ENCODE results near the gene ABCA3.

DNA sequence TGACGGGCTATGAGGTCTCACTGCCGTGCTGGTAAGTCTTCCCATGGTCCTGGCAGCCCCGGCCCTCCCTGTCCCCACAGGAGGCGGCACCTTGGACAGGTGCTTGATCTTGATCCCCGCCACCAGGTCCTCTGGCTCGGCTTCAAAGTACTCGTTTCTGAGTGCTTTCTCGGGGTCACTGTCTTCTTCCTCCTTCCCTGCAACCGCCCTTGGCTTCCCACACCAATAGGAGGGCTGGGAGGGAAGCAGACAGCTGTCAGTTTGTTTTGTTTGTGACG is 40.7 kb downstream of the ABCA3 start:
- TF ChIP-seq POLR2A (IDR thresholded peaks at IDR 0.05; ENCODE audit: extremely low read depth, insufficient read length) = no peak
- TF ChIP-seq, protein P1, sequence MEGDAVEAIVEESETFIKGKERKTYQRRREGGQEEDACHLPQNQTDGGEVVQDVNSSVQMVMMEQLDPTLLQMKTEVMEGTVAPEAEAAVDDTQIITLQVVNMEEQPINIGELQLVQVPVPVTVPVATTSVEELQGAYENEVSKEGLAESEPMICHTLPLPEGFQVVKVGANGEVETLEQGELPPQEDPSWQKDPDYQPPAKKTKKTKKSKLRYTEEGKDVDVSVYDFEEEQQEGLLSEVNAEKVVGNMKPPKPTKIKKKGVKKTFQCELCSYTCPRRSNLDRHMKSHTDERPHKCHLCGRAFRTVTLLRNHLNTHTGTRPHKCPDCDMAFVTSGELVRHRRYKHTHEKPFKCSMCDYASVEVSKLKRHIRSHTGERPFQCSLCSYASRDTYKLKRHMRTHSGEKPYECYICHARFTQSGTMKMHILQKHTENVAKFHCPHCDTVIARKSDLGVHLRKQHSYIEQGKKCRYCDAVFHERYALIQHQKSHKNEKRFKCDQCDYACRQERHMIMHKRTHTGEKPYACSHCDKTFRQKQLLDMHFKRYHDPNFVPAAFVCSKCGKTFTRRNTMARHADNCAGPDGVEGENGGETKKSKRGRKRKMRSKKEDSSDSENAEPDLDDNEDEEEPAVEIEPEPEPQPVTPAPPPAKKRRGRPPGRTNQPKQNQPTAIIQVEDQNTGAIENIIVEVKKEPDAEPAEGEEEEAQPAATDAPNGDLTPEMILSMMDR (IDR thresholded peaks at IDR 0.05; ENCODE audit: low read depth, low read length) = no peak
